Gastrocnemius medialis (tissue), 4 donors: ENCODE measurements around the gene SH3BP5.

Experiments
- CTCF ChIP-seq, 5 experiments: fragments of 450-650 bp in 3 of 5; fragments of 200-600 bp in 2 of 5; sonication (generic) in 2 of 5; IDR thresholded peaks in 4 of 5; conservative IDR thresholded peaks in 1 of 5; 1 replicate in 4 of 5; 2 replicates in 1 of 5; pipeline ENCODE4 v1.5.1; 2016 to 2019; ENCODE audit warnings: antibody characterized with exemption in 5 of 5, mild to moderate bottlenecking in 3 of 5, moderate library complexity in 3 of 5
- POLR2A ChIP-seq, 2 donors: fragments of 450-650 bp; IDR thresholded peaks; one replicate each; pipeline ENCODE4 v1.6.1; 2017; ENCODE audit warnings: antibody characterized with exemption in 2 of 2, mild to moderate bottlenecking in 2 of 2, moderate library complexity in 2 of 2

GRCh38 chr3:15324379-15324808 lies 8.0 kb downstream of the SH3BP5 start:
- TF ChIP-seq CTCF (IDR thresholded peaks at IDR 0.05 in 4 of 5, conservative IDR thresholded peaks at IDR 0.05 in 1 of 5) (no peak), POLR2A (IDR thresholded peaks at IDR 0.05) (no peak)
